HG02938 (cell line): Measurements from ENCODE around the gene KRT20.

Source experiments
- ATAC-seq: cut with Tn5 transposase; IDR thresholded peaks from one replicate; pipeline ENCODE4 v1.9.1; 2021; ENCODE audit warnings: mild to moderate bottlenecking, moderate library complexity; ENCODE audit not compliant: unreplicated experiment

KRT20 gene

DNA sequence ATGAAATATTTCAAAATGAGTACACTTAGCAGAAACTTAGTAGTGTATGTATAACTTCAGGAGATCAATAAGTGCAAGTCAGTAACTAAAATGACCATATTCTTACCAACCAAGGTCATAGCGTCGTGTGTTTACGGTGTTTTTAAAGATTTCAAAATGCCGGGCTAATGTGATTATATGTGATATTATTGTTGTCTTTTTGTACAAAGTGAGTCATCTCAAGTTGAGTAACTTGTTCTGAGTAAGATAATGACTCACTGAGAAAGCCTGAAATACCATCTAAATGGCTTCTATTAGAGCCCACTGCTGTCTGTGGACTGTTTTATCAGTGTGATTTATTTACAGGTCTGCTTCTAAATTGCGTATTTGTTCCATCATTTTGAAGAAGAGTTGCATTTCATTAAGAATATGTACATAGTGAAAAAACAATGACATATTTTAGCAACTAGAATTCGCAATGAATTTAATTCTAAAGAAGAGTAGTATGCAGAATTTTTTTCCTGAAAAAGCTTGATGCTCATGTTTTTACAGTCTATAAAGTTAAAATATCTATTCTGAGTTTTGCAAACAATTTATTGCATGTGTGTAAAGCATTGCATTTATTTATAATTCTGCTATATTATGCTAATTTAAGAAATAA lies 30.7 kb downstream of the KRT20 start:
- ATAC-seq, result no peak

DNA sequence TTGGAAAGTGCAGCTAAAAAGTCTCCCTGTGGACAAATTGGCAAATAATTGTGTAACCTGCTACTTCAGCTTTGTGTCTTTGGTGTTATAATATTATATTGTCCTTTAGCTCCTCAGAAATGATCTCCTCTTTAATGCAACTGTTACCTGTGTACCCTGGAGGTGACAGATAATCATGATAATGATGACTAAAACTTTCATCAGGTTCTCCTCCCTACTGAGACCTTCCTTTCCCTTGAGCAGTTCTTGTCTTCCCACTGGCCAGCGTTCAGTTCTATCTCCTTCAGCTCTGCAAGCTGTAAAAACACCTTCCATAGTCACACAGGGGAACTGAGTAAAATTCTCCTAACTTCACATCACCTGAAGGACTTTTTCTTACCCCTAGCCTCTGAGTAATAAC lies 32.7 kb downstream of the KRT20 start:
- ATAC-seq, result no peak

DNA sequence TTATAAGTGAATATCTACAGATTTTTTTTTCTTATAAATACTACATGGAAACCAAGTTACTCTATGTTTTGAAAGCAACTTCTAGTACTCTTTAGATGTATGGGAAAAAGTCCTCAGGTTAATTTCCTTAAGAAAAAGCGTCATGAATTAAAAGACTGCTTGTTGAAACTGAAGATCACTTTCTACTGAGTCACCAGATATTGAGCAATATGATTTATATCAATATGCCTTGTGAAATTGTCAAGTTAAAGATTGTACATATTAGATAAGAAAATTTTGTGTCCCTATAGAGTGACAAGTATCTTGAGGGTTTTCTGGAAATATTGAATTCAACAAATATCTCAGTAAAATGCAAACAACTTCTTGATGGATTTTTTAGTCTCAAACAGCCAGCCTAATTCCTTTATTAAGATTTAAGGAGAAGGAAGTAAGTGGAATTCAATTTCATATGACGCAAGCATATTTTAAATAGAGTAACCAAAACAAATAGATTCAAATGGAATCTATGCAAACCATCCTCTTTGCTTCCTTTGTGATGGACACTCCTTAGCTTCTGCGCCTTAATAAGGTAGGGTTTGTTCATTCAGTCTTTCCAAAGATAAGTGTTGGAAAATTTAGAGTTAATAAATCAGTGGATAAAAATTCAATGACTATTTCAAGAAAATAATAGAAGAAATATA lies 34.6 kb downstream of the KRT20 start:
- ATAC-seq, result no peak

DNA sequence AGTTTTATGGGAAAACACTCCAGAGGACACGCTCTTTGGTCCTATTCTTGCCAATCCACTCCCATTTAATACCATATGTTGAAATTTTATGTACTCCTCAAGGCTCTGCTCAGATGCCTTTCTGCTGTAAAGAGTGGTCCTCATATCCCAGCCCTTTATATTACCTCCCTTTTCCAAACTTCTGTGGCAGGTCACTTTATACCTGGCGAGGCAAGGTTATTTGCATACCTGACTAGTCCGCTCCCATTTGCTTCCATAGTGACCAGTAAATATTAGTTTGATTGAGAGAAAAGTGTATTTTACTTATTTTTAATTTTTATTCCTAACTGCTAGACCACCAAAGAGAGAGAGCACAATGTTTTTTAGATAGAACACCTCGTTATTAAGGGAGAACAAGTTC lies 35.3 kb downstream of the KRT20 start:
- ATAC-seq, result no peak

DNA sequence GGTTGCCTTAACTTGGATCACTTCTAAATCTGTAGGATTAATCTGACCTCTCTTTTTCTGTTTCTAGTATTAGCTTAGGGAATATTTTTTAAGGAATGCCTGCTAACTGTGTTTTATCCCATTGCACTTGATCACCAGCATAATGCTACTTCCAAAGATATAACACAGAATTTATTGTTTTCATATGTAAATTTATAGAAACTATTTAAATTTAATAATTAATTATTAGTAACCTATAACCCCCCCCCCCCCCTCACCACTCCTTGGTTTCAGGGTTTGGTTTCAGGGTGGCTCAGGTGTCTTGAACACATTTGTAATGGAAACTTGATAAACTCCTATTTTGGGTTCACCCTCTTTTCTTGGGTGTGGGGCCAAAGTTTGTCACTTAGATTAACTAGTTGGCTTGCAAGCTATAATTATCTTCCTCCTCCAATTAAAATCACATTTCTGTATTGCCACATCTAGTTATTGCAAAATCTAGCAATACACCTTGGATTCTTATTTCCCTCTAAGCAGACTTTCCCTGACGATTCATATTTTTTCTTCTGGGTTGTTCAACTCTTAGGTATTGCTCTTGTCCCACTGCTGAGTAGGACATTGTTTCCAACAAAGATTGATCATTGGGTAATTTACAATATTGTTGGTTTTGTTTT lies 36.3 kb downstream of the KRT20 start:
- ATAC-seq, result no peak

DNA sequence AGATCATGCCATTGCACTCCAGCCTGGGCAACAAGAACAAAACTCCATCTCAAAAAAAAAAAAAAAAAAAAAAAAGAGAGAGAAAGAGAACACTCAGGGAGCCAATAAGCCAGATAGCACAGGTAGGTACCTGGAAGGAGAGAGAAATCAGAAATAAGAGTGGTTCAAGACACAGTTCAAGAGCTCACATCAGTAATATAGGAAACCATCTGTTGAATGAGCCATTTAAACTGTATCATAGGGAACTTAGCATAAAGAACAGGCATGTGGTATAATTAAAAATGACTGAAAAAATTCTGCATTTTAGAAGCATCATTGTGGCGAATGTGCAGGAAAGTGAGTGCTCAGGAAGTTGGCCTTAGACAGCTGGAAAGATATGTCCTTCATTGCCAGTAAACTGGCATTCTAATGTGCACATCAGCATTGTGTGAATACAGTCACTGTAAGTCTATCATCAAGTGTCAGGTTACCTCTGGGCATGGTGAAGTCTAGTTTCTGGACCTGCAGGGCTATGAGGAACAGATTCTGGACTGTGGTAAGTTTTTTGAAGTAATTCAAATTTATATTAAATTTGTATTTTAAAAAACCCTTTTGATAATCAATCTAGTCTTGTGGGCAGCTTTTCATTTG lies 38.4 kb downstream of the KRT20 start:
- no peak for ATAC-seq

DNA sequence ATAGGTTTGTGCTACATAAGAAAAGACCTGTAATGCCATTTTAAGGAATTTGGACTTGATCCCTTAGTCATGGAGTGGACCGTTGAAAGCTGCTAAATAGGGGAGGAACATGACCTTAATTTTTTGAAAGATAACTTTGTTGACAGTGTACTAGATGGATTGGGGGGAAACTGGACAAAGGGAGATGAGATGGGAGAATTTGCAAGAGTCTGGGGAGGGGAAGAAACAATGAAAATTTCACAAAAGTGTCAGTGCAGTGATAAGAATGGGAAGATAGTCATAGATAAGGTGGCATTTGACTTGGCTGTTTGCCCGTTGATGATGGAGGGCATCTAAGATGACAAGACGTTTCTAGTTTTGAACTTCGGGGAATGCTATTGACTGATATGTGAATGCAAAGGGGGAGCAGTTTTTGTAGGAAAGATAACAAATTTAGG lies 40.4 kb downstream of the KRT20 start:
- ATAC-seq, result no peak

DNA sequence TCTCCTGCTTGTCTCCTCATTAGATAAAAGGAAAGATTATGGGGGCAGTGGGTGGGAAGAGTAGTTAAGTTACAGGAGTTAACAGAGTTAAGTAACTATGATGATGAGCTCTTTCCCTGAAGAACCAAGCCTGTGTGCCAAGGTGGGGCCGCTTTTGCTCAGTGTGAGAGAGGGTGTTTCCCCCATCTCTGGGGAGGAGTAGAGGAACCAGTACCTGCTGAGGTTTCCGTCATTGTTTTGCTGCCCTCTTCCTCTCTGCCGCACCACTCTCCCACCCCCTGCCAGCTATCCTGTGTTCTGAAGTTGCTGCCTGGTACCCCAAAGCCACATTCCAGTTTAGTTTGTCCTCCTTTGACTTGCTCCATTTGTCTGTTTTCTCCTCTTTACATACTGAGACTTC lies 41.8 kb downstream of the KRT20 start:
- ATAC-seq, result no peak

DNA sequence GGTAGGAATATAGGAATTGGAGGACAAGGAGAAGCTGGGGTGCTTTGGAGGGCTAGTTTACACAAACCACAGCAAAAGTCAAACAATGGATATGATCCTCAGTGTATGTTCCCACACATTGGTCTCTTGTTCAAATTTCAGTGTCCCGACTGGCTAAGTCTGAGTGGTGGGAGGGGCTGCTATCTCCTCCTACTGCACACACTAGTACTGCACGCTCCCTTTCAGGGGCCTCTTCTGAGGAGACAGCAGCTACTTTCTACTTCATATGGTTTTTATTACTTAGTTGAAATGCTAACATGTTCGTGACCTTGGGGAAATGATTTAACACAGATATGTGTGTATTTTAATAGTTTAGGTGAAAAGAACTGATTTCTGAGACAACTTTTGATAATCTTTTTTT lies 43.8 kb downstream of the KRT20 start:
- ATAC-seq, result no peak

DNA sequence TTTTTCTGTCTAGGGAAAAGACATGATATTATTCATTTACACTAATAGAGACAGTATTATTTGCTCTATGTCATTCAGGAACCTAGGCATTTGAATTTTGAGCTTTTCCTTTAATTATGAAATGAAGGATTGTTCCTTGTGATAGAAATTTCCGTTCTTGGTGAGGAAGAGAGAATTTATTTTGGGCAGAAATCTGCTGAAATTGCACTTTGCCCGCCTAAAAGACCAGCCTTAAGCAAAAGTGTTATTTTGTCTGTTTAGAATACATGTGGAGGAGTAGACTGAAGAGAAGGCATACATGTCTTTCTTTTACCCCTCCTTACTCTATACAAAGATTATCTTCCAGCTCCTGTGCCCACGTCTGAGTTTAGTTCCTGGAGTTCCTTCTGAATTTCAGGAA lies 45.8 kb downstream of the KRT20 start:
- no peak for ATAC-seq

DNA sequence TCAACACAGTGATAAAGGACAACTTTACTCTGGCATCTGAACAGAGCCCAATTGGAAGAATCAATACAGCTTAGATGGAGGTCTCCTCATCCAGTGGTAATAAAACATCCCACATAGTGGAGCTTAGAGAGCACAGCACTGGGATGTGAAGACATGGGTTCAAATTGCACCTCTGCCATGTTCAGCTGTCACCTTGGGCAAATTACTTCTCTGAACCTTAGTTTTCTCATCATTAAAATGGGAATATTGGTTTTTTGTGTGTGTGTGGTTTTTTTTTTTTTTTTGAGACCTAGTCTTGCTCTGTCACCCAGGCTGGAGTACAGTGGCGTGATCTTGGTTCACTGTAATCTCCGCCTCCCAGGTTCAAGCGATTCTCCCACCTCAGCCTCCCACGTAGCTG lies 49.0 kb downstream of the KRT20 start:
- no peak for ATAC-seq

DNA sequence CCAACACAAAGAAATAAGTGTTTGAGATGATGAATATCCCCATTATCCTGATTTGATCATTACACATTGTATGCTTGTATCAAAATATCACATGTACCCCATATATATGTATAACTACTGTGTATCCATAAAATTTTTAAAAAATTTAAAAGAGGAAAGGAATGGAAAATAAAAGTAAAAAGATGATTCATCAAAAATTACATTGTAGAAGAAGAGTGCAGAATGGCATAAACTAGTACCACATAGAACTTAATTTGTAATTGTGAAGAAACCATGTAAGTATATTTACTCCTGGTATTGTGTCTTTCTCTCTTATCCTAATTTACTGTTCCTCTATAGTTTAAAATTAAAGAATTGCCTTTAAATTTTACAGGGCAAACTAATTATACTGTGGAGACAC lies 51.2 kb downstream of the KRT20 start:
- ATAC-seq, result no peak

DNA sequence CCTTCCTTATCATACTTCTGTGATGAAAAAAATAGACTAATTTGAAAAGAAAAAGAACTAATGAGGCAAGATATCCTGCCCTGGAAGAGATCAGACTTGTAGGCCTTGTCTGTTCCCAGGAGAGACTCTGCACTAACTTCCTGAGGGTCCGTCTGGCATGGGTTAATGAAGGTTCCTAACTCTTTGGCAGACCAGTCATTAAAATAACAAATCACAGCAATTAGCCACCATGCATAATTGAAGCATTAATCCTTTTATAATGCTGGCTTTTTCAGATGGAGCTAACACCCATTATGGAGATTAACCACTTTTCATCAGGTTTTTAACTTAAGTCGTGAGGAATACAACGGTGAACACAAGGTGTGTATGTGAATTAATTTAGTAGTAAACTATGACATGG lies 52.2 kb downstream of the KRT20 start:
- ATAC-seq, result no peak

DNA sequence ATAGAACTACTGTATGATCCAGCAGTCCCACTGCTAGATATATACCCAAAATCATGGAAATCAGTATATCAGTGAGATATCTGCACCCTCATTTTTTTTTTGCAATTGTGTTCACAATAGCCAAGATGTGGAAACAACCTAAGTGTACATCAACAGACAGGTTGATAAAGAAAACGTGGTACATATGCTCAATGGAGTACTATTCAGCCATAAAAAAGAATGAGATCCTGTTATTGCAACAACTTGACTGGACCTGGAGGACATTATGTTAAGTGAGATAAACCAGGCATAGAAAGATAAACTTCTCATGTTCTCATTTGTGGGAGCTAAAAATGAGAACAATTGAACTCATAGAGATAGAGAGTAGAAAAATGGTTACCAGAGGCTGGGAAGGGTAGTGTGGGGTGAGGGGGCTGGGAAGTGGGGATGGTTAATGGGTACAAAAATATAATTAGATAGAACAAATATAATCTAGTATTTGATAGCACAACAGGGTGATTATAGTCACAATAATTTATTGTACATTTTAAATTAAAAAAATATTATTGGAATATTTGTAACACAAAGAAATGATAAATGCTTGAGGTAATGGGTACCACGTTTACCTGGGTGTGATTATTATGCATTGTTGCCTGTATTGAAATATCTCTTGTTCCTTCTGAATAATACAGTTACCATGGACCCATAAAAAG lies 54.8 kb downstream of the KRT20 start:
- no peak for ATAC-seq

DNA sequence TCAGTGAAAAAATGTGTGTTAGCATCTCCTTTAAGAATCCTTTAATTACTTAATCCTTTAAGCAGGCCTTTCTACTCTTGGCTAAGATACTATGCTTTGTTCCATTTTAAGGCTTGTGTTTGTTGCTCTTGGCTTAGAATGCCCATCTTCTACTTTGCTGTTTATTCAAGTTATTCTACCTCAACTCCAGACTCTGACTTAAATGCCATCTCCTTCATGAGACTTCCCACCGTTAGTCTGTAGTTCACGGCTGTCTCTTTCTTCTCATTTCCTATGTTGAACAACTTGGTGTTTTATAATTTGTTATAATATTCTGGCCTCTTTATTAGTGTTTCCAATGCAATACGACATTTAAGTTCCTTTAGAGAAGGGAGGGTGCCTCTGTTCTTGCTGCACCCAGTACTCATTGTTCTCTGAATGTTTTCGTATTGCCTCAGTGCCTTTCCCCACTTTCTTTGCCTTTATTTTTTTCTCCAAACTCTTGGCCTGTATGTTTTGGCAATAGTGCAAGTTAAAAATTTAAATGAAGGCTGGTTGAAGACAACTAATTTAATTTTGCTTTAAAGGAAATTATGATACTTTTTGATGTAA lies 56.5 kb downstream of the KRT20 start:
- no peak for ATAC-seq

DNA sequence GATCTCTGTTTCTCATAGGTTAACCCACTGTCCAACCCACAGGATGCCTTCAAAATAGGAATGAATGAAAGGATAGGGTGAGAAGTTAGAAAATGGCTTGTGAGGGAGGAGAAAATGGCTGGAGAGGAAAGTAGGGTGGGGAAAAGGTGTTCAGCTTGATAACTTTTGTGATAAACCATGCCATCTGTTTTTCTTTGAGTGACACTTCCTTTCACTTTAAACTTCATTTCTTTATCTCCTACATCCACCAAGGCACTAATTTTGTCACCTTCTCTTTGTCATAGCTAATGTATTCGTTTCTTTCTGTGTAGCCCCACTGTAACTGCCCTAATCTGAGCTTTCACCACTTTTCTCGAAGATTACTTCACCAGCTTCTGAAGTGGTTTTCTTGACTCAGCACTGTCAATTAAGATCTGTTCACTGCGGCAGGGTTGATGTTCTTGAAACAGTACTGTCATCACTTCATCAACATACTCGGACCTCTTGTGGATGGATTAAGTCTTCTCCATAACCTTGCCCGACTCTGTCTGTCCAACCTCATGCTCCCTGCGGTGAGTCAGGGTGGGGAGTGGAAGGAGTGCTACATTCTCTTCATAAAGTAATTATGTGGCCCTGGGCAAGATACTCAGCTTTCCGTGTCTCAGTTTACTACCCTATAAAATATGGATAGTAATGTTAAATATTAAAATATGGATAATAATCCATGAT lies 57.1 kb downstream of the KRT20 start:
- ATAC-seq, result no peak
